Prostate gland (tissue), 2 donors: ENCODE results near the gene ODAD3. TPM values are rescaled to one million over a fixed set of nuclear protein-coding genes. Genes with fewer than 3 reads are reported as not detected.

Source experiments
- DNase-seq: peaks from one replicate; pipeline ENCODE4 v3.0.0-alpha.2; 2019; ENCODE audit warnings: low spot score
- H3K27ac ChIP-seq, 2 donors: fragments of 200-600 bp; sonication (generic); 2 replicates each; pipeline ENCODE4 v1.5.1; 2017 to 2019
- H3K27me3 ChIP-seq: fragments of 200-600 bp; sonication (generic); replicated peaks from 2 replicates; pipeline ENCODE4 v1.5.1; 2019; ENCODE audit not compliant: insufficient read depth
- H3K36me3 ChIP-seq, 2 donors: fragments of 200-600 bp; sonication (generic); 1 replicate in 1 of 2; 2 replicates in 1 of 2; pipeline versions ENCODE4 v1.5.1 to v1.8.1; 2017 to 2019
- H3K4me1 ChIP-seq: fragments of 200-600 bp; sonication (generic); replicated peaks from 2 replicates; pipeline ENCODE4 v1.5.1; 2019
- H3K4me3 ChIP-seq, 2 donors: fragments of 200-600 bp; sonication (generic); 2 replicates each; pipeline ENCODE4 v1.5.1; 2017 to 2019
- H3K9me3 ChIP-seq: fragments of 200-600 bp; sonication (generic); 2 replicates; pipeline ENCODE4 v1.5.1; 2017
- CTCF ChIP-seq, 4 experiments: fragments of 200-600 bp in 2 of 4; fragments of 450-650 bp in 2 of 4; sonication (generic) in 2 of 4; IDR thresholded peaks; 1 replicate in 3 of 4; 2 replicates in 1 of 4; pipeline ENCODE4 v1.5.1; 2016 to 2019; ENCODE audit warnings: antibody characterized with exemption in 4 of 4, mild to moderate bottlenecking in 2 of 4, moderate library complexity in 2 of 4
- POLR2A ChIP-seq: fragments of 450-650 bp; IDR thresholded peaks from one replicate; pipeline ENCODE4 v1.6.1; 2016; ENCODE audit warnings: antibody characterized with exemption, mild to moderate bottlenecking
- POLR2AphosphoS5 ChIP-seq: sonication (generic); formaldehyde crosslinking; IDR thresholded peaks from one replicate; pipeline ENCODE4 v1.6.1; 2017; ENCODE audit warnings: antibody characterized with exemption
- WGBS: methylation state at CpG from one replicate; pipeline ENCODE4 v1.1.5; 2018; 5-methylcytosine and 5-hydroxymethylcytosine counted together
- intact Hi-C: fragments of 100-400 bp; cut with DNase I; formaldehyde crosslinking; loops from one replicate; pipeline ENCODE4 v1.14.2; 2022
- total RNA-seq, 2 donors: library from RNA; depleted of rRNA; stranded (reverse); fragments of >200 nt; gene quantifications; one replicate each; pipeline ENCODE4 v1.1.0, GENCODE V29; 2016

Gene ODAD3
- total RNA-seq, 2 donors from 2014 or later = 1.3 to 2.7 TPM

GRCh38 chr19:11480715-11481533 lies 46.0 kb upstream of the ODAD3 start, which contains the start of gene ELAVL3:
ELAVL3 (minus strand) TSS chr19:11481046; CDS start chr19:11480608, 438 bp downstream.
- no peak for DNase-seq
- TF ChIP-seq POLR2AphosphoS5 (no peak), POLR2A (no peak), CTCF (IDR thresholded peaks at IDR 0.05) (peak in 1 of 4 experiments; percentile 13)
- H3K4me3 ChIP-seq = no peak within 1 kb of the TSS
- WGBS = 8% methylated on average over 47 of the region's 77 CpGs
- intact Hi-C loops = loop anchor here (5.0 kb wide), 1 partner anchor 189 kb away; no protein-coding TSS in a partner anchor
- no peaks in the 10 kb centered on the region for H3K4me1 ChIP-seq
- H3K9me3 ChIP-seq = no peaks in the 10 kb centered on the region
- H3K36me3 ChIP-seq = no peaks in the 10 kb centered on the region
- H3K27me3 ChIP-seq = peaks cover 26% of the 10 kb centered on the region
- no peak within 1 kb of the TSS for H3K27ac ChIP-seq

GRCh38 chr19:11479898-11480714 lies 45.2 kb upstream of the ODAD3 start:
- WGBS = 10% methylated on average over 15 of the region's 86 CpGs
- Histone ChIP-seq H3K36me3 (no peaks in the 10 kb centered on the region), H3K4me1 (no peaks in the 10 kb centered on the region), H3K9me3 (no peaks in the 10 kb centered on the region), H3K4me3 (no peak overlapping the region), H3K27me3 (peaks cover 26% of the 10 kb centered on the region), H3K27ac (no peak overlapping the region)
- TF ChIP-seq POLR2AphosphoS5 (no peak), POLR2A (no peak), CTCF (IDR thresholded peaks at IDR 0.05) (no peak)
- intact Hi-C loops = loop anchor here (5.0 kb wide), 1 partner anchor 188 kb away; no protein-coding TSS in a partner anchor
- no peak for DNase-seq

- 30% methylated on average over 49 of the region's 62 CpGs for WGBS
- H3K27me3 ChIP-seq = peaks cover 26% of the 10 kb centered on the region
- no peaks in the 10 kb centered on the region for H3K4me1 ChIP-seq
- H3K27ac ChIP-seq = no peak overlapping the region
- no peak overlapping the region for H3K4me3 ChIP-seq
- no peaks in the 10 kb centered on the region for H3K36me3 ChIP-seq
- TF ChIP-seq POLR2AphosphoS5 (no peak), POLR2A (no peak), CTCF (IDR thresholded peaks at IDR 0.05) (no peak)
- intact Hi-C loops = no loop called here
- no peaks in the 10 kb centered on the region for H3K9me3 ChIP-seq
- no peak for DNase-seq
These were observed 44.4 kb upstream of the ODAD3 start for GRCh38 chr19:11479090-11479897.

GRCh38 chr19:11478167-11479089 lies 43.5 kb upstream of the ODAD3 start:
- no peak for DNase-seq
- no peaks in the 10 kb centered on the region for H3K9me3 ChIP-seq

More at GRCh38 chr19:11478167-11479089, 43.5 kb upstream of the ODAD3 start:
- Histone ChIP-seq H3K36me3 (no peaks in the 10 kb centered on the region), H3K4me3 (no peak overlapping the region), H3K27me3 (peaks cover 21% of the 10 kb centered on the region), H3K4me1 (no peaks in the 10 kb centered on the region), H3K27ac (no peak overlapping the region)
- intact Hi-C loops = no loop called here
- 62% methylated on average over 19 of the region's 19 CpGs for WGBS
- no peak for TF ChIP-seq POLR2A
- no peak for TF ChIP-seq POLR2AphosphoS5
- no peak for TF ChIP-seq CTCF (IDR thresholded peaks at IDR 0.05)
